K562 (cell line): Measurements from ENCODE around the gene SCYL1. TPM values are rescaled to one million over a fixed set of nuclear protein-coding genes. Genes with fewer than 3 reads are reported as not detected.

Experiments
- ETV1 ChIP-seq: fragments of 450-650 bp; conservative IDR thresholded peaks from 2 replicates; pipeline ENCODE4 v1.6.1; 2016; ENCODE audit warnings: missing genetic modification characterization, control low read depth, low read depth, missing compliant biosample characterization
- ETV6 ChIP-seq, 3 experiments: fragments of 150-350 bp in 1 of 3; sonication (generic) in 1 of 3; formaldehyde crosslinking in 1 of 3; IDR thresholded peaks; 2 replicates each; pipeline versions ENCODE4 v1.6.1 to v1.8.0; 2014 to 2022; ENCODE audit warnings: borderline replicate concordance in 2 of 3, low read depth in 2 of 3, antibody characterized with exemption in 1 of 3, low read length in 1 of 3, mild to moderate bottlenecking in 1 of 3, missing genetic modification reagents in 1 of 3
- HCFC1 ChIP-seq: IDR thresholded peaks from 2 replicates; pipeline ENCODE4 v1.6.1; 2012; ENCODE audit warnings: low read depth, low read length, improper control_type of control experiment
- KLF1 ChIP-seq: fragments of 450-650 bp; IDR thresholded peaks from 2 replicates; pipeline ENCODE4 v1.6.1; 2016; ENCODE audit warnings: missing genetic modification characterization, missing compliant biosample characterization
- MAFK ChIP-seq: IDR thresholded peaks from 2 replicates; pipeline ENCODE4 v1.6.1; 2011; ENCODE audit warnings: low read length, improper control_type of control experiment
- NR1H2 ChIP-seq: sonication (generic); formaldehyde crosslinking; IDR thresholded peaks from 2 replicates; pipeline ENCODE4 v1.4.0; 2020; ENCODE audit warnings: mild to moderate bottlenecking, missing genetic modification reagents
- PCBP2 ChIP-seq: fragments of 200-400 bp; formaldehyde crosslinking; IDR thresholded peaks from 2 replicates; pipeline ENCODE4 v1.6.1; 2018; ENCODE audit warnings: low read length, low read depth, mild to moderate bottlenecking, moderate library complexity; ENCODE audit not compliant: poor library complexity, severe bottlenecking
- RFX1 ChIP-seq: fragments of 450-650 bp; IDR thresholded peaks from 2 replicates; pipeline ENCODE4 v1.6.1; 2016; ENCODE audit warnings: mild to moderate bottlenecking, moderate library complexity
- TAF9B ChIP-seq: fragments of 450-650 bp; IDR thresholded peaks from 2 replicates; pipeline ENCODE4 v1.6.1; 2018; ENCODE audit warnings: mild to moderate bottlenecking; ENCODE audit not compliant: partially characterized antibody
- ZNF124 ChIP-seq: sonication (generic); formaldehyde crosslinking; IDR thresholded peaks from 2 replicates; pipeline ENCODE4 v1.8.1; 2022; ENCODE audit warnings: missing genetic modification reagents
- ZNF23 ChIP-seq: fragments of 250-450 bp; sonication (Bioruptor Pico); IDR thresholded peaks from 2 replicates; pipeline ENCODE4 v1.4.0; 2020; ENCODE audit warnings: mild to moderate bottlenecking
- polyA plus RNA-seq, 8 experiments: library from polyadenylated mRNA; depleted of rRNA in 4 of 8; stranded (reverse) in 5 of 8; unstranded in 3 of 8; fragments of >200 nt; fragmentation: Nextera tagmentation in 2 of 8; fragmentation: Illumina TruSeq in 1 of 8; extraction: Ambion mirVana in 2 of 8; extraction: Trizol in 1 of 8; gene quantifications; 2 replicates each; pipeline versions ENCODE4 v1.2.1 to v1.2.3, GENCODE V29; 2011 to 2014; ENCODE audit warnings: inconsistent platforms in 1 of 8, missing spikeins in 1 of 8
- total RNA-seq, 7 experiments: library from RNA; depleted of rRNA in 6 of 7; stranded (reverse); fragments of >200 nt in 6 of 7; fragmentation: Illumina TruSeq in 2 of 7; extraction: Trizol in 2 of 7; gene quantifications; 2 replicates each; pipeline versions ENCODE4 v1.2.1 to v1.2.3, GENCODE V29; 2011 to 2021; ENCODE audit warnings: low replicate concordance in 1 of 7
- TF ChIP-seq, protein P1 (sequence below): fragments of 450-650 bp; IDR thresholded peaks from 2 replicates; pipeline ENCODE4 v1.6.1; 2016; ENCODE audit warnings: missing biosample characterization, missing genetic modification characterization
- TF ChIP-seq, protein P2 (sequence below): fragments of 250-450 bp; sonication (Bioruptor Pico); IDR thresholded peaks from 2 replicates; pipeline ENCODE4 v1.4.0; 2020; ENCODE audit warnings: mild to moderate bottlenecking
- TF ChIP-seq, protein P3 (sequence below): fragments of 450-650 bp; IDR thresholded peaks from 2 replicates; pipeline ENCODE4 v1.6.1; 2017; ENCODE audit warnings: mild to moderate bottlenecking, moderate library complexity
- TF ChIP-seq, protein P4 (sequence below): fragments of 150-350 bp; conservative IDR thresholded peaks from 2 replicates; pipeline ENCODE4 v1.6.1; 2014; ENCODE audit warnings: low read length
- TF ChIP-seq, protein P5 (sequence below): sonication (generic); formaldehyde crosslinking; IDR thresholded peaks from 2 replicates; pipeline ENCODE4 v1.8.0; 2022; ENCODE audit warnings: mild to moderate bottlenecking, missing genetic modification reagents

SCYL1 gene
- total and polyA plus RNA-seq, 9 of the 15 experiments (the other 6 are each of a cell fraction or from before 2014, with no cell fraction given) = 1.9 to 145 (median 57.6) TPM

DNA sequence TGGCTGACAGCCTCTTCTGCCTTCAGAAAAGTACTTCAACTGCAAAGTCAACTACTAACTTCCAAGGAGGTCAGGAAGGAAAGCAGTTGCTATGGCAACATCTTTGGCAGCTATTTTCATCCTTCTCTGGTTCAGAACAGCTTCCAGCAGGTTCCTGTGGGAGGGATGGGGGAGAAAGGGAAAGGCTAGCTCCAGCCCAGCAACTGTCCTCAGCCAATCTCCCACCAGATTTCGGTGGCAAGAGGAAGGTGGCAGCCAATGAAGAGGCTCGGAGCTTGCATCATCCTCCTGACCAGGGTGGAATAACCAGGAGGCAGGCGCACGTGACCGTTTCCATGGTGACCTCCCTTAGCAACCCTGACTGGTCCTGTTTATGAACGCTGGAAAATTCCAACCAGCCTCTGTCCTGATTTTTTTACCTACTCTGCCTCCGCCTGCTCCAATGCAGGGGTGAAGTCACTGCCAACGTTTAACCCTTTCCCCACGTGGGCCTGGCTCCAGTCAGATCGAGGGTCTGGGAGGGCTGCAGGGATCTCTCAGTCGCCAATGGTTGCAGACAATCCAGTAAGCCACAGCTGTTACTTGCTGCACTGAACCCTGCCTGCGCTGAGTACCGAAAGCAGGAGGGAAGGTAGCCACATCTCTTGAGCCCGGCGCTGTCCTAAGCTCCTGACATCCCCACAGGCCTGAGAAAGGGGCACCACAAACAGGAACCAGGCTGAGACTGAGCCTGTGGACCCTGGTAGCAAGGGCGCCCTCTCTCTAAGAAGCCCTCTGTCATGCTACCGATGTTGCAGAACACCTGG is 37.2 kb upstream of the SCYL1 start (continued):
- TF ChIP-seq MAFK (no peak), ZNF124 (CRISPR knock-in tag) (no peak), TAF9B (no peak), KLF1 (tag) (no peak), ETV1 (tag) (no peak), HCFC1 (no peak), ETV6 (IDR thresholded peaks at IDR 0.05; ENCODE audit: borderline replicate concordance in 1 of 2, low read depth in 2 of 2, low read length in 1 of 2) (no peak), ETV6 (CRISPR knock-in tag; IDR thresholded peaks at IDR 0.05; ENCODE audit: borderline replicate concordance) (no peak), PCBP2 (no peak), ZNF23 (CRISPR knock-in tag) (no peak), NR1H2 (CRISPR knock-in tag) (no peak), RFX1 (peak; percentile 100)
- TF ChIP-seq, protein P1, sequence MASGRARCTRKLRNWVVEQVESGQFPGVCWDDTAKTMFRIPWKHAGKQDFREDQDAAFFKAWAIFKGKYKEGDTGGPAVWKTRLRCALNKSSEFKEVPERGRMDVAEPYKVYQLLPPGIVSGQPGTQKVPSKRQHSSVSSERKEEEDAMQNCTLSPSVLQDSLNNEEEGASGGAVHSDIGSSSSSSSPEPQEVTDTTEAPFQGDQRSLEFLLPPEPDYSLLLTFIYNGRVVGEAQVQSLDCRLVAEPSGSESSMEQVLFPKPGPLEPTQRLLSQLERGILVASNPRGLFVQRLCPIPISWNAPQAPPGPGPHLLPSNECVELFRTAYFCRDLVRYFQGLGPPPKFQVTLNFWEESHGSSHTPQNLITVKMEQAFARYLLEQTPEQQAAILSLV = peak; percentile 79
- TF ChIP-seq, protein P2, sequence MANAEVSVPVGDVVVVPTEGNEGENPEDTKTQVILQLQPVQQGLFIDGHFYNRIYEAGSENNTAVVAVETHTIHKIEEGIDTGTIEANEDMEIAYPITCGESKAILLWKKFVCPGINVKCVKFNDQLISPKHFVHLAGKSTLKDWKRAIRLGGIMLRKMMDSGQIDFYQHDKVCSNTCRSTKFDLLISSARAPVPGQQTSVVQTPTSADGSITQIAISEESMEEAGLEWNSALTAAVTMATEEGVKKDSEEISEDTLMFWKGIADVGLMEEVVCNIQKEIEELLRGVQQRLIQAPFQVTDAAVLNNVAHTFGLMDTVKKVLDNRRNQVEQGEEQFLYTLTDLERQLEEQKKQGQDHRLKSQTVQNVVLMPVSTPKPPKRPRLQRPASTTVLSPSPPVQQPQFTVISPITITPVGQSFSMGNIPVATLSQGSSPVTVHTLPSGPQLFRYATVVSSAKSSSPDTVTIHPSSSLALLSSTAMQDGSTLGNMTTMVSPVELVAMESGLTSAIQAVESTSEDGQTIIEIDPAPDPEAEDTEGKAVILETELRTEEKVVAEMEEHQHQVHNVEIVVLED (CRISPR knock-in tag) = no peak
- TF ChIP-seq, protein P3, sequence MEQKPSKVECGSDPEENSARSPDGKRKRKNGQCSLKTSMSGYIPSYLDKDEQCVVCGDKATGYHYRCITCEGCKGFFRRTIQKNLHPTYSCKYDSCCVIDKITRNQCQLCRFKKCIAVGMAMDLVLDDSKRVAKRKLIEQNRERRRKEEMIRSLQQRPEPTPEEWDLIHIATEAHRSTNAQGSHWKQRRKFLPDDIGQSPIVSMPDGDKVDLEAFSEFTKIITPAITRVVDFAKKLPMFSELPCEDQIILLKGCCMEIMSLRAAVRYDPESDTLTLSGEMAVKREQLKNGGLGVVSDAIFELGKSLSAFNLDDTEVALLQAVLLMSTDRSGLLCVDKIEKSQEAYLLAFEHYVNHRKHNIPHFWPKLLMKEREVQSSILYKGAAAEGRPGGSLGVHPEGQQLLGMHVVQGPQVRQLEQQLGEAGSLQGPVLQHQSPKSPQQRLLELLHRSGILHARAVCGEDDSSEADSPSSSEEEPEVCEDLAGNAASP = no peak
- TF ChIP-seq, protein P4, sequence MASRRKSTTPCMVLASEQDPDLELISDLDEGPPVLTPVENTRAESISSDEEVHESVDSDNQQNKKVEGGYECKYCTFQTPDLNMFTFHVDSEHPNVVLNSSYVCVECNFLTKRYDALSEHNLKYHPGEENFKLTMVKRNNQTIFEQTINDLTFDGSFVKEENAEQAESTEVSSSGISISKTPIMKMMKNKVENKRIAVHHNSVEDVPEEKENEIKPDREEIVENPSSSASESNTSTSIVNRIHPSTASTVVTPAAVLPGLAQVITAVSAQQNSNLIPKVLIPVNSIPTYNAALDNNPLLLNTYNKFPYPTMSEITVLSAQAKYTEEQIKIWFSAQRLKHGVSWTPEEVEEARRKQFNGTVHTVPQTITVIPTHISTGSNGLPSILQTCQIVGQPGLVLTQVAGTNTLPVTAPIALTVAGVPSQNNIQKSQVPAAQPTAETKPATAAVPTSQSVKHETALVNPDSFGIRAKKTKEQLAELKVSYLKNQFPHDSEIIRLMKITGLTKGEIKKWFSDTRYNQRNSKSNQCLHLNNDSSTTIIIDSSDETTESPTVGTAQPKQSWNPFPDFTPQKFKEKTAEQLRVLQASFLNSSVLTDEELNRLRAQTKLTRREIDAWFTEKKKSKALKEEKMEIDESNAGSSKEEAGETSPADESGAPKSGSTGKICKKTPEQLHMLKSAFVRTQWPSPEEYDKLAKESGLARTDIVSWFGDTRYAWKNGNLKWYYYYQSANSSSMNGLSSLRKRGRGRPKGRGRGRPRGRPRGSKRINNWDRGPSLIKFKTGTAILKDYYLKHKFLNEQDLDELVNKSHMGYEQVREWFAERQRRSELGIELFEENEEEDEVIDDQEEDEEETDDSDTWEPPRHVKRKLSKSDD = no peak
- TF ChIP-seq, protein P5, sequence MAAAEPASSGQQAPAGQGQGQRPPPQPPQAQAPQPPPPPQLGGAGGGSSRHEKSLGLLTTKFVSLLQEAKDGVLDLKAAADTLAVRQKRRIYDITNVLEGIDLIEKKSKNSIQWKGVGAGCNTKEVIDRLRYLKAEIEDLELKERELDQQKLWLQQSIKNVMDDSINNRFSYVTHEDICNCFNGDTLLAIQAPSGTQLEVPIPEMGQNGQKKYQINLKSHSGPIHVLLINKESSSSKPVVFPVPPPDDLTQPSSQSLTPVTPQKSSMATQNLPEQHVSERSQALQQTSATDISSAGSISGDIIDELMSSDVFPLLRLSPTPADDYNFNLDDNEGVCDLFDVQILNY = no peak
